Prostate gland (tissue), 2 donors: ENCODE data around the gene INPP5F.
A peak's percentile ranks its signal among the peaks of the same experiment; 100 is the strongest.

ENCODE experiments used
- POLR2A ChIP-seq: fragments of 450-650 bp; IDR thresholded peaks from one replicate; pipeline ENCODE4 v1.6.1; 2016; ENCODE audit warnings: antibody characterized with exemption, mild to moderate bottlenecking
- TF ChIP-seq, protein P1 (sequence below), 4 experiments: fragments of 200-600 bp in 2 of 4; fragments of 450-650 bp in 2 of 4; sonication (generic) in 2 of 4; IDR thresholded peaks; 1 replicate in 3 of 4; 2 replicates in 1 of 4; pipeline ENCODE4 v1.5.1; 2016 to 2019; ENCODE audit warnings: antibody characterized with exemption in 4 of 4, mild to moderate bottlenecking in 2 of 4, moderate library complexity in 2 of 4

DNA sequence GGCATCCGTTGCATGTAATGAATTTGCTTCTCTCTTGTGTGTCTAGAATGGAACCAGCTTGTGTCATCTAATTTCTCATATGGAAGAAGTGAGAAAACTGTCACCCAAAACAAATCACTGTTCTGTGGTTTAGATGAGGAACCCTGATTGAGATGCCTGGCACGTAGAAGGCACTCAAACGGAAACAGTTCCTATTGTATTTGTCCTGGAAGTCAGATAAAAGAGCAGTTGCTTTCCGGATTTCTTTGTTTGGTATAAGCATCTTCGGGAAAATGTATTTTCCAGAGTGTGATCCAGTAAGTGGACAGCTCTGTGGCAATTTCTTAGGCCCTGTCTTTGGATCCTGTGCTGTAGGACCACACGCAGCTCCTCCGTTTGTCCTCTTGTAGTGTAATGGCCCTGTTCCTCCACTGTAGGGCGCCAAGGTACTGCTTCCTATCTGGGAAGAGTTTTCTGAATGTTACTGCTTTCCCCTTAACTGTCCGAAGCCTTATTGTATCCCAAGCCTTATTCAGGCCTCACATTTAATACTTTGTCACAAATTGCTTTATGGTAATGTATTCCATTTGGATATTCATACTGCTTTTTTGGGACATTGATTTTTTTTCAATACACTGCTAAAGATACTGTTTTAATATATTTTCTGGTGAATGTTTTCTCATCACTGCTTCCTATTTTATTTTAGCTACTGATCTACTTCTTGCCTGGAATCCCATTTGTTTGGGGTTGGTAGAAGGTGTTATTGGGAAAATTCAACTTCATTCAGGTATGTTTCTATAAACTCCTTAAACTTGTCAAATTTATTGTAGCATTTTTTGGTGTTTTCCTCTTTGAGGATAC, 24.8 kb downstream of the INPP5F start:
- TF ChIP-seq POLR2A, result no peak
- TF ChIP-seq, protein P1, sequence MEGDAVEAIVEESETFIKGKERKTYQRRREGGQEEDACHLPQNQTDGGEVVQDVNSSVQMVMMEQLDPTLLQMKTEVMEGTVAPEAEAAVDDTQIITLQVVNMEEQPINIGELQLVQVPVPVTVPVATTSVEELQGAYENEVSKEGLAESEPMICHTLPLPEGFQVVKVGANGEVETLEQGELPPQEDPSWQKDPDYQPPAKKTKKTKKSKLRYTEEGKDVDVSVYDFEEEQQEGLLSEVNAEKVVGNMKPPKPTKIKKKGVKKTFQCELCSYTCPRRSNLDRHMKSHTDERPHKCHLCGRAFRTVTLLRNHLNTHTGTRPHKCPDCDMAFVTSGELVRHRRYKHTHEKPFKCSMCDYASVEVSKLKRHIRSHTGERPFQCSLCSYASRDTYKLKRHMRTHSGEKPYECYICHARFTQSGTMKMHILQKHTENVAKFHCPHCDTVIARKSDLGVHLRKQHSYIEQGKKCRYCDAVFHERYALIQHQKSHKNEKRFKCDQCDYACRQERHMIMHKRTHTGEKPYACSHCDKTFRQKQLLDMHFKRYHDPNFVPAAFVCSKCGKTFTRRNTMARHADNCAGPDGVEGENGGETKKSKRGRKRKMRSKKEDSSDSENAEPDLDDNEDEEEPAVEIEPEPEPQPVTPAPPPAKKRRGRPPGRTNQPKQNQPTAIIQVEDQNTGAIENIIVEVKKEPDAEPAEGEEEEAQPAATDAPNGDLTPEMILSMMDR (IDR thresholded peaks at IDR 0.05), result peak; percentile 37 to 88 (median 73)
